Measurements from ENCODE around the gene POLR2L.
A peak's percentile ranks its signal among the peaks of the same experiment; 100 is the strongest.

POLR2L gene

GRCh38 chr11:826836-827145 lies 15.5 kb downstream of the POLR2L start:
- DNase-seq (ENCODE audit: low read depth): no peak

DNA sequence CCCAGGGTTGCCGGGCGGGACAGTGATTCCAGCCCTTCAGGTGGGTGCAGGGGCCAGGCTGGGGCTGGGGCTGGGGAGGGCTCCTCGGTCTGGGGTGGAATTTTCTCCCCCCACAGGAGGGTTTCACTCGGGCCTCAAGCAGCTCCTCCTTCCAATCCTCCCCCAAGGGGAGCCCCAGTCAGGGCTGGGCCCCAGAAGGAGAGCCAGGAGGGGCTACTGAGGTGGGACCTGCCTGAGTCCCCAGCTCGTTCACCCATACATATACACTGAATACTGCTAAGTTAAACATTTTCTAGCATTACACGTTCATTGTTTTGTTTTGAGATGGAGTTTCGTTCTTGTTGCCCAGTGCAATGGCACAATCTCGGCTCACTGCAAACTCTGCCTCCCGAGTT lies 16.1 kb downstream of the POLR2L start:
- DNase-seq (ENCODE audit: low read depth): no peak

- no peak for DNase-seq (ENCODE audit: low read depth)
Measured at GRCh38 chr11:825366-826226, 16.7 kb downstream of the POLR2L start.

DNA sequence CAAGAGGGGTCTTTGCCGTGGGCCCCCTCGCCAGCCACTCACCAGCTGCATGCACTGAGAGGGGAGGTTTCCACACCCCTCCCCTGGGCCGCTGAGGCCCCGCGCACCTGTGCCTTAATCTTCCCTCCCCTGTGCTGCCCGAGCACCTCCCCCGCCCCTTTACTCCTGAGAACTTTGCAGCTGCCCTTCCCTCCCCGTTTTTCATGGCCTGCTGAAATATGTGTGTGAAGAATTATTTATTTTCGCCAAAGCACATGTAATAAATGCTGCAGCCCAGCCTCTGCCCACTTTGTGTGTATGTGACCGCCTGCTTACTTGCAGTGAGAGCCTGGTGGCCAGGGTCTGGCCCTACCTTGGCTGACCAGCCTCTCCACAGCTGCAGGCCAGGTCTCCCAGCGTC lies 17.4 kb downstream of the POLR2L start:
- DNase-seq (ENCODE audit: low read depth): no peak

DNA sequence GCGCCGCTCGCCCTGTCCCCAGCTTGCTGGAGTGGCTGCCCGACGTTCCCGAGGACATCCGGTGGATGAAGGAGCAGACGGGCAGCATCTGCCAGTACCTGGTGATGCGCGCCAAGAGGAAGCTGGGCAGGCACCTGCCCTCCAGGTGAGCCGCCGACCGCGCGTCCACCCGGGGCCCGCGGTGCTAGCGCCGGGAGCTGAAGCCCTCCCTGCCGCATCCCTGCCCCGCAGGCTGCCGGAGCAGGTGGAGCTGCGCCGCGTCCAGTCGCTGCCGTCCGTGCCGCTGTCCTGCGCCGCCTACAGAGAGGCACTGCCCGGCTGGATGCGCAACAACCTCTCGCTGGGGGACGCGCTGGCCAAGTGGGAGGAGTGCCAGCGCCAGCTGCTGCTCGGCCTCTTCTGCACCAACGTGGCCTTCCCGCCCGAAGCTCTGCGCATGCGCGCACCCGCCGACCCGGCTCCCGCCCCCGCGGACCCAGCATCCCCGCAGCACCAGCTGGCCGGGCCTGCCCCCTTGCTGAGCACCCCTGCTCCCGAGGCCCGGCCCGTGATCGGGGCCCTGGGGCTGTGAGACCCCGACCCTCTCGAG lies 17.9 kb downstream of the POLR2L start:
- DNase-seq (ENCODE audit: low read depth): no peak

DNA sequence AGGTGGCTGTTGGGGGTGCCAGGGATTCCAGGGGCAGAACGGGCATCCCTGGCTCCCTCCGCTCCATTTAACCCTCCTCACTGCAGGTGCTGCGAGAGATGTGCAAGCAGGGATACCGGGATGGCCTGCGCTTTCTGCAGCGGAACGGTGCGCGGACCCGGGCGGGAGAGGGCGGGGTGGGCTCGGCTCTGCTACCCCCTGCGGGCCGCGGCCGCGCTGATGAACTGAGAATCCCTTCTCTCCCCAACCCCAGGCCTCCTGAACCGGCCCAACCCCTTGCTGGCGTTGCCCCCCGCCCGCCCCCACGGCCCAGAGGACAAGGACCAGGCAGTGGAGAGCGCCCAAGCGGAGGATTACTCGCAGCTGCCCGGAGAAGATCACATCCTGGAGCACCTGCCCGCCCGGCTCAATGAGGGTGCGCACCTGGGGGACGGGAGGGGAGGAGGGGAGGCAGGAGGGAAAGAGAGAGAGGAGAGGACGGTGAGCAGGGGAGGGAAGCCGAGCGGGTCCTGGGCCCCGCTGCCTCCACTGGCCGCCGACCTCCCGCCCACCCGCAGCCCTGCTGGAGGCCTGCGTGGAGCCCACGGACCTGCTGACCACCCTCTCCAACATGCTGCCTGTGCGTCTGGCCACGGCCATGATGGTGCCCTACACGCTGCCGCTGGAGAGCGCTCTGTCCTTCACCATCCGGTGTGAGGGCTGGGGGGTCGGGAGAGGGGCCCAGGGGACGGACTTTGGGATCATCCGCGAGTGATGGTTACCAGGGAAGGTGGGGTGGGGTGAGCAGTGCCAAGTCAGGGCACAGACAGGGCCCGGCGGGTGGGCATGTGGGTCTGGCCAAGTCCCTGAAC lies 18.7 kb downstream of the POLR2L start:
- DNase-seq (ENCODE audit: low read depth): no peak

- DNase-seq (ENCODE audit: low read depth): no peak
Measured at GRCh38 chr11:821512-822371, 20.6 kb downstream of the POLR2L start.

DNA sequence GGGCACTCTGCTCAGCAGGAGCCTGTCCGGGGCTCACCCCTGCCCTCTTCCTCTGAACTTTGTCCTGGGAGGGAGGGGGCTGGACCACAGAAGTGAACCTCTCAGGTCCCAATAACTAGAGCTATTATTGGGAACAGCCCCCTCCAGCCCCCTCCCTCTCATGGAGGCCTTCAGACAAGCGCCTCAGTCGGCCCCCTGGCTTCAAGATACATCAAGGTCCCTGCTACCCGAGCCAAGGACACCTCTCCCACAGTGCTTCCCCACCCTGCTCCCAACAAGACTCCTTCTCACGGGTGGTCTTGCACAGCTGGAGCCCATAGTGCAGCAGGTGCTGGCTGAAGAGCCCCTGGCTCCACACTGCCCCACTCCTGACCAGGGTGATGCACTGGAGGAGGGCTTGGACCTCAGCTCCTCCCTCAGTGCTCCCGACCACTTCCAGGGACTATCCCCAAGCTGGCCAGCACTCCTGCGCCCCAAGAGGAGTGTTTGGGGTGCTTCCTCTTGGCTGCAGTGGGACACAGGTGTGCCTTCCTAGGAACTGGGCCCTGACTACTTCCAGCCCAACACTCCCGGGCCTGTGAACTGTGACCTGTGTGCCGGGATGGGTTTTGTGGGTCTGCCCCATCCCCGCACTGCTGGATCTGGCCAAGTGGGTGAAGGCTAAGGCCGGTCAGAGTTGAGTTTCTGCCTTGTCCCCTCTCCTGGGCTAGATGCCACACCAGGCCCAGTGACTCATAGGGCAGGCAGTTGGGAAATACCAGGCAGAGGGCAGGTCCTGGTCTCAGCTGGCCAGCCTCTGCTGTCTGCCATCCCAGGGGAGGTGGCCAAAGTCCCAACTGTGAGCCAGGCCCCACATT lies 21.4 kb downstream of the POLR2L start:
- DNase-seq (ENCODE audit: low read depth): peak; percentile 62

DNA sequence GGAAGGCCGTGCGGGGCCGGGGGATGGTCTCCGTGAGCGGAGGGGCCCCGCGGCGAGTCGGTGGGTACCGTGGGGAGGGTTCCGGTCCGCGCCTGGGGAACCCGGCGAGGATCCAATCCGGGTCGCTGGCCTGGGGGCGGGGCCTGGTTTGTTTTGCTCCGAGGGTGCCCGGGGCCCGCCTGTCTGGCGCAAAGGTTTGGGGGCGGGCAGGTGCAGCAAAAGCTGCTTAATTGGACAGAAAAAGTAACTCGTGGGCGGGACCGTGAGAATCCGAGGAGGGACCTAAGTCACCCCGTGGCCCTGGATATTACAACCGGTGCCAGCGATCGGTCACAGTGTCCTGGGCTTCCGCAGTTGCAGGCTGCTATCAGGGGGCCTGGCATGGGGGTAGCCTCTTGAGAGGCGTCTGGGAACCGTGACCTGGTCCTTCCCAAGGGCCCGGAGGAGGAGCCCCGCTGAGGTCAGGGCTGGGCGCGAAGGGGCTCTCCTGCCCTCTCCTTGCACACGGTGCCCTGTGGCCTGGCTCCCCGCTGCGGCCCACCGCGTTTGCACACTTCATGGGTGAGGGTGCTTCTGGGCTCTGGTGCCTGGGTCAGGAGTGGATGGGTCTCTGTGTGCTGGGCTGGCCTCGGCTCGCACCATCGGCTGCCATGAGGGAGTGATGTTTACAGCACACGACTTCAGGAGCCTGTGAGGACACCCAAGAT lies 22.2 kb downstream of the POLR2L start:
- DNase-seq (ENCODE audit: low read depth): peak; percentile 63

DNA sequence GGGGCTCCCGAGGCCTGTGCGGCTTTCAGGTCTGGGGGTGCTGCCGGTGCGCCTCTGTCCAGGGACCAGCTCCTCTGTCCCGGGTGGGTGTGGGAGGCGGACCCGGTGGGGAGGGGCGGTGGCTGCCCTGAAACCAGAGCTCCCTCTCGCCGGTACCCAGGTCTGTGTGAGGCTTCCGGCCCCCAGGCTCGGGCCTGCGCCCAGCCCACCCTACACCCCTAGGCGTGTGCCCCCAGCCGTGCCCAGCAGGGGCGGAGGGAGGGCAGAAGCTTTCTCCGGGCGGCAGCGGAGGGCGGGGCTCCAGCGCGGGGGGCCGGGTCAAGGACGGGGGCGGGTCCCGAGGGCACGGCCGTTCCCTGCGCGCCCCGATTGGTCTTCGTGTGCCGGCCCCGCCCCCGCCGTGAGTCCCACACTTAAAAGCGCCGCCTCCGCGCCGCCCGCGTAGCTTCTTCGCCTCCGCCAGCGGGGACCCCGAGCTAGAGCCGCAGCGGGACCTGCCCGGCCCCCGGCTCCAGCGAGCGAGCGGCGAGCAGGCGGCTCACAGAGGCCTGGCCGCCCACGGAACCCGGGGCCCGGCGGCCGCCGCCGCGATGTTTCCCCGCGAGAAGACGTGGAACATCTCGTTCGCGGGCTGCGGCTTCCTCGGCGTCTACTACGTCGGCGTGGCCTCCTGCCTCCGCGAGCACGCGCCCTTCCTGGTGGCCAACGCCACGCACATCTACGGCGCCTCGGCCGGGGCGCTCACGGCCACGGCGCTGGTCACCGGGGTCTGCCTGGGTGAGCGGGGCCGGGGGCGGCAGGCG lies 23.0 kb downstream of the POLR2L start:
- DNase-seq (ENCODE audit: low read depth): peak; percentile 68

- DNase-seq (ENCODE audit: low read depth): peak; percentile 85
Measured at GRCh38 chr11:818396-819128, 23.8 kb downstream of the POLR2L start, which contains the start of gene PNPLA2. TSS of gene PNPLA2 (plus strand) at chr11:818914. CDS start at chr11:819719, 805 bp downstream.

GRCh38 chr11:816433-816779 lies 25.9 kb downstream of the POLR2L start:
- no peak for DNase-seq (ENCODE audit: low read depth)

- DNase-seq (ENCODE audit: low read depth): no peak
Measured at GRCh38 chr11:815675-816432, 26.5 kb downstream of the POLR2L start.

GRCh38 chr11:813456-814096 lies 28.8 kb downstream of the POLR2L start:
- no peak for DNase-seq (ENCODE audit: low read depth)

DNA sequence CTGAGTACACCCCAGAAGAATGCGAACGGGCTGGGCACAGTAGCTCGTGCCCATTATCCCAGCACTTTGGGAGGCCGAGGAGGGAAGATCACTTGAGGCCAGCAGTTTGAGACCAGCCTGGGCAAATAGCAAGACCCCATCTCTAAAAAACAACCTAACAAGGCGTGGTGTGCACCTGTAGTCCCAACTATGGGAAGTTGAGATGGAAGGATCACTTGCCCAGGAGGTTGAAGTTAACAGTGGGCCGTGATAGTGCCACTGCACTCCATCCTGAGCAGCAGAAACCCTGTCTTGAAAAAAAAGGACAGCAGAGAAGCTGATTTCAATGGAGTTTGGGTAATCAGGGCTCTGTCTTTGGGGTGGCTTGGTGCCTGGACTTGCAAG lies 29.3 kb downstream of the POLR2L start:
- DNase-seq (ENCODE audit: low read depth): no peak

DNA sequence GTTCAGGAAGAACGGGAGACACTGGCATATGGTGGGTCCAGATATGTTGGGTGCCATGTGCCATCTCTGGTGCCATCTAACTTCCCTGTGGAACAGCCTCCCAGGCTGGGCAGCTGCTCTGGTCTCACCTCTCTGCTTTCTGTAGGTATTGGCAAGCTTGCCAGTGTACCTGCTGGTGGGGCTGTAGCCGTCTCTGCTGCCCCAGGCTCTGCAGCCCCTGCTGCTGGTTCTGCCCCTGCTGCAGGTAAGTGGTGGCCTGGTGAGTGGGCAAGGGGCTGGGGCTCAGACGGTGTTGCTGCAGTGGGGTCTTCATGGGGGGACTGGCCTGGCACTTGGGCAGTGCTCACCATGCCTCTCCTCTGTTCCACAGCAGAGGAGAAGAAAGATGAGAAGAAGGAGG lies 29.9 kb downstream of the POLR2L start:
- no peak for DNase-seq (ENCODE audit: low read depth)

- no peak for DNase-seq (ENCODE audit: low read depth)
Measured at GRCh38 chr11:811446-812245, 30.7 kb downstream of the POLR2L start.
